TTC549 (cell line): ENCODE data around the gene EML4.

Experiments used
- FAIRE-seq: peaks from 2 replicates; lab custom pipeline; 2012; peaks lifted over from hg19 to GRCh38; lab: Jason Lieb, UNC

EML4 gene

GRCh38 chr2:42225573-42225972 is 56.4 kb downstream of the EML4 start:
- FAIRE-seq: peak; percentile 56

- no peak for FAIRE-seq
Observed at GRCh38 chr2:42227491-42227890, 58.3 kb downstream of the EML4 start.

- FAIRE-seq: no peak
Observed at GRCh38 chr2:42228101-42228500, 58.9 kb downstream of the EML4 start.

- FAIRE-seq: no peak
Observed at GRCh38 chr2:42229949-42230348, 60.8 kb downstream of the EML4 start.

GRCh38 chr2:42230891-42231290 is 61.7 kb downstream of the EML4 start:
- FAIRE-seq: no peak

GRCh38 chr2:42232024-42232423 is 62.9 kb downstream of the EML4 start:
- peak; percentile 39 for FAIRE-seq

- no peak for FAIRE-seq
Observed at GRCh38 chr2:42233976-42234441, 64.9 kb downstream of the EML4 start.

GRCh38 chr2:42236911-42237310 is 67.8 kb downstream of the EML4 start:
- FAIRE-seq: no peak

GRCh38 chr2:42238644-42239288 is 69.6 kb downstream of the EML4 start:
- FAIRE-seq: no peak

GRCh38 chr2:42239289-42239661 is 70.1 kb downstream of the EML4 start:
- peak; percentile 48 for FAIRE-seq

- FAIRE-seq: no peak
Observed at GRCh38 chr2:42239811-42240210, 70.7 kb downstream of the EML4 start.

GRCh38 chr2:42241517-42241916 is 72.4 kb downstream of the EML4 start:
- FAIRE-seq: no peak

GRCh38 chr2:42243297-42243696 is 74.1 kb downstream of the EML4 start:
- no peak for FAIRE-seq

GRCh38 chr2:42244520-42244919 is 75.4 kb downstream of the EML4 start:
- FAIRE-seq: no peak

- FAIRE-seq: no peak
Observed at GRCh38 chr2:42245396-42245795, 76.2 kb downstream of the EML4 start.

GRCh38 chr2:42246562-42246961 is 77.4 kb downstream of the EML4 start:
- no peak for FAIRE-seq

GRCh38 chr2:42248846-42249245 is 79.7 kb downstream of the EML4 start:
- FAIRE-seq: peak; percentile 80

- no peak for FAIRE-seq
Observed at GRCh38 chr2:42249284-42249683, 80.1 kb downstream of the EML4 start.

- FAIRE-seq: no peak
Observed at GRCh38 chr2:42249887-42250286, 80.7 kb downstream of the EML4 start.

GRCh38 chr2:42250925-42251324 is 81.8 kb downstream of the EML4 start:
- no peak for FAIRE-seq

GRCh38 chr2:42252464-42252863 is 83.3 kb downstream of the EML4 start:
- no peak for FAIRE-seq

GRCh38 chr2:42254186-42254895 is 85.2 kb downstream of the EML4 start:
- FAIRE-seq: no peak

- no peak for FAIRE-seq
Observed at GRCh38 chr2:42256505-42256904, 87.4 kb downstream of the EML4 start.
